ENCODE measurements around the gene ORM2. TPM values are rescaled to one million over a fixed set of nuclear protein-coding genes. Genes with fewer than 3 reads are reported as not detected.
A peak's percentile ranks its signal among the peaks of the same experiment; 100 is the strongest.

The ORM2 gene
- total RNA-seq, 1 experiment from 2014 or later: not detected

DNA sequence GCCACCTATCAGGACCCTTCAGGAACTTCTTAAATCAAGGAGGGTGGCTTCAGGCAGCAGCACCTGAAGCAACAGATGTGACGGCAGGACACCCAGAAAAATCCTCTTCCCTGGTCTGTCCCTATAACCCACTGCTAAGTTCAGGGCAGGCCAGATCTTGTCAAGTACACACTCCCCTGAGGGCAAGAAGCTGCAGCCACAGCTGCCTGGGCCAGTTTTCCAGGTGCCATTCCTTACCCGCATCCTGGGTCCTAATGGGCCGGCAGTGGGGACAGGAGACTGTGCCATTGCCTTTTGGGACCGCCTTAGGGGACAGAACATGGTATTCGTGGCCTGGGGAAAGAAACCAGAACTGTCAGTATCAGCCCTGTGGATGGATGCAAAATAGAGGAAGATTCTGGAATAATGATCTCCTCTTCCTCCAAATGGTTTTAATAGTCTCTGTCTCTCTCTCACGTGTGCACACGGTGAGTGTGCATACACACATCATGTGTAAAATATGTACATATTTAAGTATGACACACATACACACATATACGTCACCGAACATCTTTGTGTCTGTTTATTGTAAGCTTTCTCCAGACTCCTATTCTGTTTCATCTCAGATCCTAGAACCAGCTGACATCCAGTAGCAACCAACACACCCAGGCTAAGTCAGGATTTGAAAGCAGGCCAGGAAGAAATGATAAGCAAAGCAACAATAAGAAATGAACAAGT lies 14.0 kb downstream of the ORM2 start:
- in situ Hi-C loops (cut with HindIII; ENCODE audit: low sequenced_read_pairs): no loop called here
- no peak for DNase-seq (ENCODE audit: low spot score)

DNA sequence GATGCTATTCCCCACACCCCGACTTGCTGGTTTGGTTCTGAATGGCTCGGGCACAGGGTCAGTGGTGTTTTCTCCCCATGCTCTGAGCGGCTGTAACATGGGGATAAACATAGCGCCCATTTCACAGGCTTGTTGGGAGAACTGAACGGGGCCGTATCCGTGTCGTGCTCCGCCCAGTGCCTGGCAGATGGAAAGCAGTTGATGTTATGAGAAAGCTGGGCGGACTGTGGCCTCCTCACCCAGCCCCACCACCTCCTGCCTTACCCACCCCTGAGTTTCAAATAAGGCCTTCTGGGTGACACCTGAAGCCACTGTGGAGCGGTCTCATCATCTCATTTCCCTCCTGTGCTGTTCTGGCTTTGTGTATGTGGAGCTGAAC lies 14.5 kb downstream of the ORM2 start:
- in situ Hi-C loops (cut with HindIII; ENCODE audit: low sequenced_read_pairs): no loop called here
- DNase-seq (ENCODE audit: low spot score): no peak

DNA sequence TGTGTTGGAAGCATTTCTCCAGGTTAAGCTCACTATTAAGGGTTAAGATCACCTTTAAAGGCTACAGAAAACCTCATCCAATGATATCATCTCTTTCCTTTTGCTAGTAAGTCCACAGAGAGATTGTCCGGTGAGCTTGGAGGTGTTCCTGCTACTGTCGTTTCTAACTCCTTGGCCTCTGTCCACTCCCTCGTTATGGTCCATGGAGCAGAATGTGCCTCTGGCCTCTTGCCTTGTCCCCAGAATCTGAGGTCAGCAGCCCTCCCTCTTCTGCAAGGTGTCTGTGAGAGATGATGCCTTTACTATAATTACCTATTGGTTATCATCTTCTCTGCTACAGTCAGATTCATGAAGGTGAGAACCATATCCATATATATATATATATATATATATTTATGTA lies 15.0 kb downstream of the ORM2 start:
- in situ Hi-C loops (cut with HindIII; ENCODE audit: low sequenced_read_pairs): no loop called here
- DNase-seq (ENCODE audit: low spot score): peak; percentile 13

DNA sequence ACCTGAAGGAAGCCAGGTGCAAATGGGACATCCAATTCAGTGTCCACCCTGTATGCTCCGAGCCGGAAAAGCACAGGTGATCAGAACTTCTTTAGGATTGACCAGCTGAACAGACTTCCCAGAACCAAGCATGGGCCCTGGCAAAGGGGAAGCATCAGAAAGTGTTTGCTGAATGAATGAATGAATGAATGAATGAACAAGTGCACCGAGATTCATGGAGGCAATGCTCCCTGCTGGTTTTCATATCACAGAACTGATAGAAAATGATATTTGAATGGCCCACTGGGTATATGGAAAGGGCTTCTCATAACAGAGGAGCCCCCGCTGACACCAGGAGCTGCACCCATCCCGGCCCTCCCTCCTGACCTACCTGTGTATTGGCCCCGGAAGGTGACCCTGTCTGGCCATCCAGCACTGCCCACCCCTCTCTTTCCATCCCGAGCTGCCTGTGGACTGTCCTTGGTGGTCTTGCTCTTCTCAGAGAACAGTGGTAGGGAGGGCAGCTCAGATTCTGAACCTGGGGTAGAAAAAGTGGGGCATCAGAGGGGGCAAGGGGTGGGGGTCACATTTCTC lies 15.9 kb downstream of the ORM2 start:
- in situ Hi-C loops (cut with HindIII; ENCODE audit: low sequenced_read_pairs): no loop called here
- no peak for DNase-seq (ENCODE audit: low spot score)

DNA sequence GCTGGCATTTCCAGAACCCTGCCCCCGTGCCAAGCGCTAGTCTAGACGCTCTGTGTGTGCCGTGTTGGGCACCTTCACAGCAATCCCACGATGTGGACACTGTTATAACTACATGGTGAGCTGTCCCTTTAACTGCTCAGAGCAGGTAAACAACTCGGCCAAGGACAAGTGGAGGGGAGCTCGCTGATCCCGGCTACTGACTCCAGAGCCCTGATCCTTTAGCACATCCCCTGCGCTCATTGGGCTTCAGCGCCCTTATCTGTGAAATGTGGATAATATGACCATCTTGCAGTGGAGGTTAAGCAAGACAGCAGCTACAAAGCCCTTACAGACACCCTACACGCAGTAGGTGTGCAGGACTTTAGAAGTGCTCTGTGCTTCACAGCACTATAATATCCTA lies 16.5 kb downstream of the ORM2 start:
- no peak for DNase-seq (ENCODE audit: low spot score)
- in situ Hi-C loops (cut with HindIII; ENCODE audit: low sequenced_read_pairs): no loop called here

DNA sequence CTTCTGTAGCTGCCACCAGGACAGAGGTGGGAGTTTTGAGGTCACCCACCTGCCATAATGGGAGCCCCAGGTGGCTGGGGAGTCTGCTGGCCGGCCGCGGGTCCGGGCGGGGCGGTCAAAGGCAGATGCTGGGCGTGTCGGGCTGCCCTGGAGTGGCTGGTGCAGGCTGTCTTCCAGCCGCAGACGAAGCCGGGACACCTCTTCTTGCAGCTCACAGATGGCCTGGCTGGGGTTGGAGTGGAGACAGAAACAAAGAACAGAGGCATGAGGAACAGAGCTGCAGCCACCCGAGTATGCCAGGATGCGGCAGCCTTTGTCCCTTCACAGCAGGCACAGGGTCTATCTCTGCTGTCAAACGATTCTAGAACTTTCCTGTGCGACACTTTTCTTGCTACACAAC lies 18.0 kb downstream of the ORM2 start:
- in situ Hi-C loops (cut with HindIII; ENCODE audit: low sequenced_read_pairs): no loop called here

DNA sequence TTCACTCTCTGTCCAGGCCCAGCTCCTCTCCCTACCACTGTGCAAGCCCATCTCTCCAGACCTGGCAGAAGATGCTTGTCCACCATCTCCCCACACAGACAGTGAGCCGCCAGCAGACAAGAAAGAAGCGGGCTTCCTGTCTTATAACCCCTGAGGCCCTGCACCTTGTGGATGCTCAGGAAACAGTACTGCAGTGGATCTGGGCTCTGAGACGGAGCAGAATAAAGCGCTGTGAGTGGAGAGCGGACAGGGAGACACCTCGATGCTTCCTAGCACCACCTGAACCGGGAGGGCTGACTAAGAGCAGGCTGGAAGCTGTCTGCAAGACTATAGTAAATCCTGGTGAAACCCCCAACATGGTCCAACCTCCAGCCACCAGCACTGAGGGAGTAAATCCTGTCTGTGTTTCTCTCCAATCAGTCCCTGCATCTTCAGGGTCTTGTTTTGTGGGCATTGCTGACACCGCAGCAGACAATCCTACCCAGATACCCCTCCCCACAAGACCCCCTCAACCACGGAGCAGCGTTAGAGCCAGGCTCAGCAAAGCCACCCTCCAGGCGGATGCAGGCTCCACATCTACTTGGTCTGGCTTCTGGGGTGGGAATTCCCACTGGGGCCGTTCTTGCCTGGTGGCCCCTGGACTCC lies 18.7 kb downstream of the ORM2 start:
- DNase-seq (ENCODE audit: low spot score): no peak

More for the DNA sequence above, 18.0 kb downstream of the ORM2 start:
- DNase-seq (ENCODE audit: low spot score): no peak

DNA sequence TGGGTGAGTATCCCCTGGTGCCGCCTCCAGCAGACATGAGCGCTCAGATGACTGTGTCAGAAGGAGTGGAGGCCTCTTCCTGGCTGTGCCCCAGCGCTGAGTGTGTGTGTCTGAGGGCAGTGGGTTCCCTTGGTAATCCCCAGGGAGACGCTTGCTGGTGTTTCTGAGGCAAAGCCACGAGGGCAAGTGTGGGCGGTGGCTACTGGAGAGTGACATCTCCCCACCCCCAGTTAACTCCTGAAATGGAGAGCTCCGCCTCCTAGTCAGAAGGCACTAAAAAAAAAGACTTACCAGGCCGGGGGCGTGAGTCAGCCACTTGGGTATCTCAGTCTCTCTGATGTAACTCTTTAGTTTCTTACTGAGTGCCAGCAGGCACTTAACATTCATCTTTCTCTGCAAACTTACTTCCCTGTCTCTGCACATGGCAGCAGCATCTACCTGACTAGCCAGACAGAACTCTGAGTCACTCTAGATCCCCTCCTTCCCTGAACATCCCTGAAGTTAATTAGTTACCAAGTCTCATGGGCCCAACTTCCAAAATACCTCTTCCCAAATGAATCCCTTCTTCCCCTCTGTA lies 19.3 kb downstream of the ORM2 start:
- in situ Hi-C loops (cut with HindIII; ENCODE audit: low sequenced_read_pairs): no loop called here

More for the DNA sequence above, 18.7 kb downstream of the ORM2 start:
- in situ Hi-C loops (cut with HindIII; ENCODE audit: low sequenced_read_pairs): no loop called here

DNA sequence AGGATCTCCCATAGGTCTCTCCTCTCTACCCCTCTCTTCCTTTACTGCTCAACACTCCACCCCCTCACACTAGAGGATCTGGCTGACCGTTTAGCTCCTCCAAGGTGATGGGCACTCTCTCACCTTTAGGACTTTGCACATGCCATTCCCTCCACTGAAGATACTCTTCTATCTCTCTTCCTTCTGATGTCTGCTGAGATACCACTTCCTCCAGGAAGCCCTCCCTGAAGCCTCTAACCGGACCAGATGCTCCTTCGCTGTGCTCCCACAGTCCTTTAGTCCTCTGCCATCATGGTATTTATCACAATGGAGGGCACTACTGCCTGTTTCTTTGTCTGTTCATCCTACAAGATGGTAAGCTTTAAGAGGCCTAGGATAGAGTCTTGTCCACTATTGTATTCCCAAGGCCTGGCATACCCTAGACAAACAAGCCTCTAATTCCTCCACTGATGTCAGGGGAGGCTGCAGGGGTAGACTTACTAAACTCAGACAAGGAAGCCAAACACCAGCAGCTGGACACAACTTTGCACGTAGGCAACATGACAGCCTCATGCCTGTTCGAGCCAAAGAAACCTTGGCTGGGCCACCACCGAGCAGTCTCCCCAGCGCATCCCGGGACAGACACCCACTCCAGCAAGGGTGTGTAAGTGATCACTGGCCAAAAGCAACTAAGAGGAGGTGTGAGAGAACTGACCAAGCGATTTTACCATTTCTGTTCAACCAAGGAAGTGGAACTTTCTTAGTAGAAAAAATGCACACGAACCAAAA lies 20.2 kb downstream of the ORM2 start:
- in situ Hi-C loops (cut with HindIII; ENCODE audit: low sequenced_read_pairs): no loop called here

More for the DNA sequence above, 19.3 kb downstream of the ORM2 start:
- DNase-seq (ENCODE audit: low spot score): peak; percentile 7

DNA sequence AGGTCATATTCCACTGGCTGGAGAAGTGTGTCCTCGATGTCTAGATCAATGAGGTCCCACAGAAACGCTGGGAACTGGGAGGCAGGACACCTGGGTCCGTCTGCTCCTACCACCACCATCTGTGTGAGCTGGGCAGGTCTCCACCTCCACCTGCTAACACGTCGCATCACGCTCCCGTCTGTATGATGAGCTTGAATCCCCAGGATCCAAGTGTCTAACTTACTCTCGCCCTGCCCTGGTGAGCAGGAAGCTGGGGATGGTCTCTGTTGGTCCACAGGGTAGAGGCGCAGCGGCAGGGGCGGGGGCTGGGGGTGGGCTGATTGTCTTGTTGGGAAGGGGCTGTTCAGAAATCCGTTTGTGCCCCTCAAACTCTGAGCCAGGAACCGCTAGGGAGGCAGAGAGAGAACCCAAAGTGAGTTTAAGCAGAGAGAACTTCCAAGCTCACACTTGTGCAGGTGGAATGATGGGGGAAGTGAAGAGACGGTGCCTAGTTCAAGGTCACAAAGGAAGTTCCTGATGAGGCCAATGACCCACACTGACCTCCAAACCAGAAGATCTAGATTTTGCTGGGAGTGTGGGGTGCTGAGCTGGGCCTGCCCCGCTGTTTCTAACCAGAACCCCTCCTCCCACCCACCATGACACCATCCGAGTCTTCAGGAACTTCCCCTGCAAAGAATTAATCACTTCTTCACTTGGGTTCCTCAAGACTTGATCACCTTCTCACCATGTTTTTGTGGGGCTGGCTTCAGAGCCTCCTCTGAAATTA lies 21.1 kb downstream of the ORM2 start:
- DNase-seq (ENCODE audit: low spot score): no peak
- in situ Hi-C loops (cut with HindIII; ENCODE audit: low sequenced_read_pairs): no loop called here

More for the DNA sequence above, 20.2 kb downstream of the ORM2 start:
- DNase-seq (ENCODE audit: low spot score): no peak

DNA sequence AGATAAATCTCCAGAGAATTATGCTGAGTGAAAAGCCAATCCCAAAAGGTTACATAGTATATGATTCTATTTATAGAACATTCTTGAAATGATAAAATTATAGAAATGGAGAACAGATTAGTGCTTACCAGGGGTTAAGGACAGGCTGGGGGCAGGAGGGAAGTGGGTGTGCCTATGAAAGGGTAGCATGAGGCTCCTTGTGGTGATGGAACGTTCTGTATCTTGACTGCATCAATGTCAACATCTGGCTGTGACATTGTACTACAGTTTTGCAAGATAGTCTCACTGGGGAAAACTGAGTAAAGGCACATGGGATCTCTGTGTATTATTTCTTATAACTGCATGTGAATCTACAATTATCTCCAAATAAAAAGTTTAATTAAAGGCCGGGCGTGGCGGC lies 22.3 kb downstream of the ORM2 start:
- no peak for DNase-seq (ENCODE audit: low spot score)
- in situ Hi-C loops (cut with HindIII; ENCODE audit: low sequenced_read_pairs): no loop called here

DNA sequence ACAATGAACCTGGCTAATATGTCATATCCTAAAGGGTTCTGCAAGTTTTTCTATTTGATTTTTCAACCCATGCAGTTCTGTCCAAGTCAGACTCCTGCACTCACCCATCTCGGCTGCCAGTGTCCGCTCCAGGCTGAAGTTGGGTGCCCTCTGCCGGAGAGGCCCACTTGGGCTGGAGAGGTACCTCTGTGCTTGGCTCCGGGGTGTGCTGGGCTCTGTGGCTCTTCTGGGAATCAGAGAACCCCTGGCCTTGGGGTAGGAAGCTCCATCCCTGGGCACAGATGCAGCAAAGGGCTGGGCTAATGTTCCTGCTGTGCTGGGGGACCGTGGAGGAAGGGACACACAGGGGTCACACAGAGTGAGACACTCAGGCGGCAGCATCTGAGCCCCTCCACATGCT lies 26.2 kb downstream of the ORM2 start:
- no peak for DNase-seq (ENCODE audit: low spot score)
- in situ Hi-C loops (cut with HindIII; ENCODE audit: low sequenced_read_pairs): no loop called here

DNA sequence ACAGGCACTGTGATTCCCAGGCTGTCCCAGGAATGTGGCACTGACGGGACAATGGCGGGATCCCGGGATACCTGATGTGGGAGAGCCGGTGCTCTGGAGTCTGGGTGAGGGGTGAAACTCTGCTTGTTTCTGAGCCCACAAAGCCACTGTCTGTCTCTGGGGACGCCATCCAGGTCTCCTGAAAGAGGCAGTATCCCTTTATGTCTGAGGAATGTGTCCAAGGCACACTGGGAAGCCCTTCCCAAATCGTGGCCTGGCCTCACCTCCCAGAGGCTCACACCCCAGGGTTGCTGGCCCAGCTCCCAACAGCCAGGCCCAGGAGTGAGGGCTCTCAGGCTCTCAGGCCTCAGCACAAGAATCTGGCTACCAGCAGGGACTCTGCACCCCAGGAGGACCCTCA lies 27.1 kb downstream of the ORM2 start:
- no peak for DNase-seq (ENCODE audit: low spot score)
- in situ Hi-C loops (cut with HindIII; ENCODE audit: low sequenced_read_pairs): no loop called here

DNA sequence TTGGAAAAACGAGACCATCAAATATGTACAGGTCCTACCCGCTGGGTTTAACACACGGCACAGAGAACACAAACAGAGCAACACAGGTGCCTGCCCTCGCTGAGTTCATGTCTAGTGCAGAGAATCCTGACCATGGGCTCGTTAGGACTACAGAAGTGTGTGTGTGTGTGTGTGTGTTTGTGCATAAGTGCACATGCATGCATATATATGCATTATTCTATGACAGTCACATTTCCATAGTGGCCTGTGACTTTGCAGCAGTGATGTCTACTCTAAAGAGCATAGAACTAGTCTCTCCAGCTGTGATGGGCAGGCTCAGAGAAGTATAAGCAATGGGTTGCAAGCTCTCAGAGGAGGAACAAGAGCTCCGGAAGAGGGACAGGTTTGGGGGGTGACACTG lies 27.7 kb downstream of the ORM2 start:
- in situ Hi-C loops (cut with HindIII; ENCODE audit: low sequenced_read_pairs): no loop called here
- DNase-seq (ENCODE audit: low spot score): no peak

DNA sequence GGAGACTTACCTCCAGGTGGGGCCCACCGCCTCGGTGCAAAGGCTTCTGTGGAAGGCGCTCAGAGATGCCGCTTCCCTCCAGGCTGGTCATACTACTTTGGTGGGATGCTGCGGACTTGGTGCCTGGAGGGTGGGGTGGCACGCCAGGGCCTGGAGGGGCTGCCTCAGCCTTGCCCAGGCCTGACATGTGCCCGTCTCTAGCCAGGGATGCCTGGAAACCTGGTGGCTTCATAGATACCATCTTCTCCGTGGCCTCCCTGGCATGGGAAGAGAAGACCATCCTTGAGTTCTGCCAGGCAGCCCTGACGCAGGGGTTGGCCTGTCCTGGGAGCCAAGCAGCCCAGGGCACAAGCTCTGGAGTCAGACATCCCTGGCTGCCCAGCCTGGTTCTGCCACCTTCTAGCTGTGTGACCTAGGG lies 28.3 kb downstream of the ORM2 start:
- no peak for DNase-seq (ENCODE audit: low spot score)
- in situ Hi-C loops (cut with HindIII; ENCODE audit: low sequenced_read_pairs): no loop called here

DNA sequence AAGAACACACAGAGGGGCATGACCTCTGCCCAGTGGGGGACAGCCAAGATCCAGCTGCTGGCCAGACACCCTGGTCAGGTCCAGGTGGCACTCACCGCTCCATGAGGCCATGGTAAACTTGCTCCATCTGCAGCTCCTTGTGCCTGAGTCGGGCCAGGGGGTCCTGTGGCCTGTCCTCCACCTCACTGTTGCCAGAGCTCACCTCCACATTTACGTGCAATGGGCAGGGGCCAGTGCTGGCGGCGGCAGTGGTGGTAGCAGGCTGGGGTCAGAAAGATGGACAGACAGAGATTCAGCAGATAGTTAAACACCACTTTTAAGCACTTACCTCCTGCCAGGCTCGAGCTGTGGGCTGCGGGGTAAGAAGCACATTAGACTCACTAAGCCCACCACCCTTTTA lies 30.1 kb downstream of the ORM2 start:
- in situ Hi-C loops (cut with HindIII; ENCODE audit: low sequenced_read_pairs): no loop called here
- DNase-seq (ENCODE audit: low spot score): no peak

DNA sequence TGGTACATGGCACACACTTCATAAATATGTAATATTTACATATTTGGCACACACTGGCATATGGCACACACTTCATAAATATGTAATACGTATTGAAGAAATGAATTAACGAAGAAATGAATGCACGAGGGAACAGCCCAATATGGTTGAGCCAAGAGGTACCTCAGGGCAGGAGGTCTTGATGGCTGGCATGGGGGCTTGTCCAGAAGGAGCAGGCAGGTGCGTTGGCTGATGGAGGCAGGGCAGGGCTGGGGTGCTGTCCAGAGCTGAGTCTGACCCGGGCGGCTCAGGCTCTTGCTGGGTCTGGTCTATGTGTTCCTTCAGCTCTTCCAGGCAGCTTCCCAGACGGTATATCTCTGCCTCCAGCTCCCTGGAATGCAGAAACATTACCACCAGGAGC lies 31.9 kb downstream of the ORM2 start:
- DNase-seq (ENCODE audit: low spot score): no peak
- in situ Hi-C loops (cut with HindIII; ENCODE audit: low sequenced_read_pairs): no loop called here

DNA sequence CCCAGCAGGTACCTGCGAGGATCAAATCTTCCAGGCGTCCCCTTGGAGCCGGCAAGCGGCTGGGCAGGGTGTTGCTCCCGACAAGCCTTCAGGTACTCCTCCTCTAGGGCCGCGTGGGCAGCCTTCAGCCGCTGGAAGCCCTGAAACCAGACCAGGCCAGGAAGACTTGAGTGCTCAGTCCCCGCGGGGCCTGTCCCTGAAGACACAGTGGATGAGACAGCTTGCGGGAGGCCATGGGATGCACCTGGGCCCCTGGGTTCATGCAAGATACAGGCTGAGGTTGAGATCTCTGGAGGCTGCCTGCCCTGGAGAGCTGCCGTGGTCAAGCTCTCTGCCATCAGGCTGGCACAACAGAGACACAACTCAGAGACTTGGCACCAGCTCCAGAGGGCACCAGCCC lies 32.7 kb downstream of the ORM2 start:
- in situ Hi-C loops (cut with HindIII; ENCODE audit: low sequenced_read_pairs): no loop called here
- DNase-seq (ENCODE audit: low spot score): no peak

DNA sequence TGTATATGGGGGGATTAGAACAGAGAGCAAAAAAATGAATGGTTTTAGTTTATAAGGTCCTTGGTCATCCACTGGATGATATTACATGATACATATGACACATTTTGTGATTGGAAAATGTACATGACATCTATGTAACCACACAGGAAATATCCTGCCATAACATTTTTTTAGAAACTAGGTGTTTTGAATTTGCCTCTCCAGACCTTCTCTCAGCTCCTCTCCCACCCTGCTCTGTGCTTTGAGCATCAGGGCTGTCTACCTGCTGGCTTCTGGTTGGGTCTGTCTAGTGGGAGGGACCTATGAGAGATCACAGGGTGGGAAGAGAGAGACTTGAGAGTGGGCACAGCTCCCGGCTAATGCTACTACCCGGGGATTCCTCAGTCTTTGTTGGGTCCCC lies 33.8 kb downstream of the ORM2 start:
- in situ Hi-C loops (cut with HindIII; ENCODE audit: low sequenced_read_pairs): no loop called here
- no peak for DNase-seq (ENCODE audit: low spot score)

Data from G401 (cell line).